Endothelial cell of umbilical vein (primary cell): ENCODE measurements around the gene CNTN5. TPM values are rescaled to one million over a fixed set of nuclear protein-coding genes. Genes with fewer than 3 reads are reported as not detected.

ENCODE experiments used
- BruUV-seq: library from RNA; stranded (reverse); fragments of 400-500 nt; replicated peaks from 2 replicates; lab custom pipeline; 2021; lab: Mats Ljungman, UMichigan
- CTCF ChIA-PET: fragments of 300-600, 350-600 bp; sonication (Branson Sonifier 250); formaldehyde crosslinking; loops from one replicate; lab custom pipeline; 2021; ENCODE audit warnings: antibody characterized with exemption, inconsistent platforms; lab: Charles Lee
- POLR2A ChIA-PET: fragments of 300-600, 350-600 bp; sonication (Branson Sonifier 250); formaldehyde crosslinking; loops from one replicate; lab custom pipeline; 2021; ENCODE audit warnings: antibody characterized with exemption, inconsistent platforms; lab: Charles Lee
- DNase-seq: peaks from one replicate; pipeline ENCODE4 v3.0.0-alpha.2; 2011; ENCODE audit warnings: low read depth, low spot score
- FAIRE-seq: peaks from 2 replicates; lab custom pipeline; 2011; peaks lifted over from hg19 to GRCh38; lab: Jason Lieb, UNC
- H2AFZ ChIP-seq: 2 replicates; pipeline ENCODE4 v1.6.0; 2012; ENCODE audit warnings: low read depth, low read length, control low read depth, inconsistent platforms
- H3K27ac ChIP-seq: 2 replicates; pipeline ENCODE4 v1.5.1; 2011; ENCODE audit warnings: low read depth, mild to moderate bottlenecking, control low read depth, low read length, moderate library complexity; ENCODE audit not compliant: insufficient read depth
- H3K27me3 ChIP-seq, 2 experiments: 2 replicates each; pipeline versions ENCODE4 v1.6.0 to v1.6.1; 2011; ENCODE audit warnings: low read length in 2 of 2, mixed read lengths in 1 of 2; ENCODE audit not compliant: control insufficient read depth in 2 of 2, insufficient read depth in 2 of 2
- H3K36me3 ChIP-seq, 2 experiments: 2 replicates in 1 of 2; 3 replicates in 1 of 2; pipeline ENCODE4 v1.5.1; 2011; ENCODE audit warnings: low read length in 2 of 2, mild to moderate bottlenecking in 1 of 2, moderate library complexity in 1 of 2; ENCODE audit not compliant: control insufficient read depth in 2 of 2, insufficient read depth in 2 of 2; ENCODE audit errors: extremely low read depth in 1 of 2
- H3K4me1 ChIP-seq: 3 replicates; pipeline ENCODE4 v1.5.1; 2011; ENCODE audit warnings: mild to moderate bottlenecking, low read length; ENCODE audit not compliant: control insufficient read depth, insufficient read depth; ENCODE audit errors: extremely low read depth
- H3K4me2 ChIP-seq: 2 replicates; pipeline ENCODE4 v1.6.1; 2011; ENCODE audit warnings: low read length, control low read depth, mixed read lengths; ENCODE audit not compliant: insufficient read depth
- H3K4me3 ChIP-seq, 3 experiments: fragments of 200-600 bp in 1 of 3; sonication (generic), shearing (Covaris generic) in 1 of 3; replicated peaks in 1 of 3; 2 replicates each; pipeline ENCODE4 v1.5.1; 2011 to 2016; ENCODE audit warnings: control low read depth in 3 of 3, low read length in 3 of 3, mild to moderate bottlenecking in 2 of 3, inconsistent platforms in 1 of 3, low read depth in 1 of 3, moderate library complexity in 1 of 3; ENCODE audit not compliant: insufficient read depth in 1 of 3
- H3K79me2 ChIP-seq: 2 replicates; pipeline ENCODE4 v1.6.0; 2012; ENCODE audit warnings: low read length, inconsistent platforms; ENCODE audit not compliant: control insufficient read depth, insufficient read depth
- H3K9ac ChIP-seq: replicated peaks from 2 replicates; pipeline ENCODE3; 2011; ENCODE audit warnings: low read length, control low read depth; ENCODE audit not compliant: insufficient read depth; ENCODE audit errors: extremely low read depth
- H3K9me1 ChIP-seq: replicated peaks from 3 replicates; pipeline ENCODE4 v1.6.0; 2011; ENCODE audit warnings: mild to moderate bottlenecking, low read length; ENCODE audit not compliant: control insufficient read depth, insufficient read depth; ENCODE audit errors: extremely low read depth
- H3K9me3 ChIP-seq: replicated peaks from 2 replicates; pipeline ENCODE4 v1.5.1; 2012; ENCODE audit warnings: low read length, inconsistent platforms; ENCODE audit not compliant: control insufficient read depth, insufficient read depth
- H4K20me1 ChIP-seq: replicated peaks from 2 replicates; pipeline ENCODE3; 2011; ENCODE audit warnings: mild to moderate bottlenecking, low read length; ENCODE audit not compliant: control insufficient read depth, insufficient read depth; ENCODE audit errors: extremely low read depth
- EZH2 ChIP-seq: IDR thresholded peaks from 2 replicates; pipeline ENCODE4 v1.6.1; 2012; ENCODE audit warnings: borderline replicate concordance, low read depth, mild to moderate bottlenecking, moderate library complexity, low read length, inconsistent platforms; ENCODE audit not compliant: severe bottlenecking
- FOS ChIP-seq: IDR thresholded peaks from 2 replicates; pipeline ENCODE4 v1.6.1; 2011; ENCODE audit warnings: mild to moderate bottlenecking, low read length, moderate library complexity, borderline replicate concordance; ENCODE audit not compliant: insufficient read depth
- GATA2 ChIP-seq: IDR thresholded peaks from 2 replicates; pipeline ENCODE4 v1.7.0; 2011; ENCODE audit warnings: low read depth, mild to moderate bottlenecking, moderate library complexity, mixed read lengths, low read length; ENCODE audit not compliant: insufficient read length, insufficient read depth
- JUN ChIP-seq: IDR thresholded peaks from 2 replicates; pipeline ENCODE4 v1.6.1; 2011; ENCODE audit warnings: borderline replicate concordance, low read depth; ENCODE audit not compliant: insufficient read length, insufficient read depth
- MYC ChIP-seq: IDR thresholded peaks from one replicate; pipeline ENCODE4 v1.6.1; 2011; ENCODE audit warnings: mild to moderate bottlenecking, low read depth, low read length
- POLR2A ChIP-seq: IDR thresholded peaks from 2 replicates; pipeline ENCODE4 v1.6.1; 2012; ENCODE audit warnings: low read depth, mild to moderate bottlenecking, control low read depth, low read length
- POLR2AphosphoS5 ChIP-seq: IDR thresholded peaks from 2 replicates; pipeline ENCODE4 v1.6.1; 2012; ENCODE audit warnings: low read depth, mild to moderate bottlenecking, control low read depth, low read length, moderate library complexity; ENCODE audit not compliant: insufficient read depth
- dilution Hi-C: fragments of 300-500 bp; cut with MboI; formaldehyde crosslinking; loops from one replicate; pipeline ENCODE4 v1.15.0; 2019; ENCODE audit warnings: low sequenced_read_pairs; ENCODE audit not compliant: extremely low pct_ligation_motif_present
- intact Hi-C: fragments of 100-400 bp; cut with micrococcal nuclease; formaldehyde crosslinking; loops from one replicate; pipeline ENCODE4 v1.10.0; 2022
- polyA plus RNA-seq, 4 experiments: library from polyadenylated mRNA; depleted of rRNA in 3 of 4; stranded (reverse) in 3 of 4; unstranded in 1 of 4; fragments of >200 nt; gene quantifications; 2 replicates each; pipeline versions ENCODE4 v1.2.1 to v1.2.3, GENCODE V29; 2011 to 2012; ENCODE audit warnings: missing spikeins in 1 of 4
- total RNA-seq: library from RNA; stranded (reverse); gene quantifications from 2 replicates; pipeline ENCODE4 v1.2.3, GENCODE V29; 2021
- TF ChIP-seq, protein P1 (sequence below): IDR thresholded peaks from 2 replicates; pipeline ENCODE4 v1.6.1; 2011; ENCODE audit not compliant: insufficient read depth, insufficient read length
- TF ChIP-seq, protein P2 (sequence below), 2 donors: IDR thresholded peaks; 1 replicate in 1 of 2; 2 replicates in 1 of 2; pipeline ENCODE4 v1.5.1; 2011; ENCODE audit warnings: low read length in 2 of 2, mild to moderate bottlenecking in 2 of 2, moderate library complexity in 2 of 2, control low read depth in 1 of 2, inconsistent platforms in 1 of 2, low read depth in 1 of 2; ENCODE audit not compliant: insufficient read depth in 1 of 2; ENCODE audit errors: extremely low read depth in 1 of 2

Gene CNTN5
- total and polyA plus RNA-seq, 2 donors (not counting 3 experiments of a cell fraction or from before 2014, with no cell fraction given) = not detected

- no peak for DNase-seq
- H3K4me1 ChIP-seq = no peaks in the 10 kb centered on the region
- no peaks in the 10 kb centered on the region for H3K36me3 ChIP-seq
- H3K27me3 ChIP-seq = no peaks in the 10 kb centered on the region
- peaks cover 2% of the 10 kb centered on the region for H3K9me3 ChIP-seq
- no peaks in the 10 kb centered on the region for H4K20me1 ChIP-seq
- no peak overlapping the region for H2AFZ ChIP-seq
- no peak overlapping the region for H3K27ac ChIP-seq
- H3K9me1 ChIP-seq = no peaks in the 10 kb centered on the region
- intact Hi-C loops = no loop called here
- H3K4me2 ChIP-seq = no peak overlapping the region
- no peak for FAIRE-seq
- dilution Hi-C loops = no loop called here
- BruUV-seq = no TSS peak
- no peak overlapping the region for H3K9ac ChIP-seq
- TF ChIP-seq POLR2A = no peak
- TF ChIP-seq POLR2AphosphoS5 = no peak
- TF ChIP-seq EZH2 = no peak
- TF ChIP-seq FOS = no peak
- no peak for TF ChIP-seq JUN
- TF ChIP-seq, protein P1, sequence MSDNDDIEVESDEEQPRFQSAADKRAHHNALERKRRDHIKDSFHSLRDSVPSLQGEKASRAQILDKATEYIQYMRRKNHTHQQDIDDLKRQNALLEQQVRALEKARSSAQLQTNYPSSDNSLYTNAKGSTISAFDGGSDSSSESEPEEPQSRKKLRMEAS = no peak
- TF ChIP-seq GATA2 = no peak
- TF ChIP-seq, protein P2, sequence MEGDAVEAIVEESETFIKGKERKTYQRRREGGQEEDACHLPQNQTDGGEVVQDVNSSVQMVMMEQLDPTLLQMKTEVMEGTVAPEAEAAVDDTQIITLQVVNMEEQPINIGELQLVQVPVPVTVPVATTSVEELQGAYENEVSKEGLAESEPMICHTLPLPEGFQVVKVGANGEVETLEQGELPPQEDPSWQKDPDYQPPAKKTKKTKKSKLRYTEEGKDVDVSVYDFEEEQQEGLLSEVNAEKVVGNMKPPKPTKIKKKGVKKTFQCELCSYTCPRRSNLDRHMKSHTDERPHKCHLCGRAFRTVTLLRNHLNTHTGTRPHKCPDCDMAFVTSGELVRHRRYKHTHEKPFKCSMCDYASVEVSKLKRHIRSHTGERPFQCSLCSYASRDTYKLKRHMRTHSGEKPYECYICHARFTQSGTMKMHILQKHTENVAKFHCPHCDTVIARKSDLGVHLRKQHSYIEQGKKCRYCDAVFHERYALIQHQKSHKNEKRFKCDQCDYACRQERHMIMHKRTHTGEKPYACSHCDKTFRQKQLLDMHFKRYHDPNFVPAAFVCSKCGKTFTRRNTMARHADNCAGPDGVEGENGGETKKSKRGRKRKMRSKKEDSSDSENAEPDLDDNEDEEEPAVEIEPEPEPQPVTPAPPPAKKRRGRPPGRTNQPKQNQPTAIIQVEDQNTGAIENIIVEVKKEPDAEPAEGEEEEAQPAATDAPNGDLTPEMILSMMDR (IDR thresholded peaks at IDR 0.05; ENCODE audit: extremely low read depth in 1 of 2, insufficient read depth in 1 of 2, low read depth in 1 of 2, low read length in 2 of 2) = no peak
- TF ChIP-seq MYC = no peak
- ChIA-PET POLR2A (no interaction called here), CTCF (no interaction called here)
- H3K79me2 ChIP-seq = no peaks in the 10 kb centered on the region
- no peak overlapping the region for H3K4me3 ChIP-seq
These were observed 225.4 kb downstream of the CNTN5 start for GRCh38 chr11:99246199-99246598.
